Middle frontal gyrus (tissue), 1 donor: ENCODE data around the gene C12orf56.
"Not testable (repeated sequence)": the region's sequence is repeated elsewhere in the genome, so short reads cannot be mapped to it uniquely, and the experiment has no call there.

Experiments used
- DNase-seq: peaks from one replicate; pipeline ENCODE4 v3.0.0-alpha.2; 2015; ENCODE audit warnings: low spot score; ENCODE audit errors: extremely low spot score

C12orf56 gene

DNA sequence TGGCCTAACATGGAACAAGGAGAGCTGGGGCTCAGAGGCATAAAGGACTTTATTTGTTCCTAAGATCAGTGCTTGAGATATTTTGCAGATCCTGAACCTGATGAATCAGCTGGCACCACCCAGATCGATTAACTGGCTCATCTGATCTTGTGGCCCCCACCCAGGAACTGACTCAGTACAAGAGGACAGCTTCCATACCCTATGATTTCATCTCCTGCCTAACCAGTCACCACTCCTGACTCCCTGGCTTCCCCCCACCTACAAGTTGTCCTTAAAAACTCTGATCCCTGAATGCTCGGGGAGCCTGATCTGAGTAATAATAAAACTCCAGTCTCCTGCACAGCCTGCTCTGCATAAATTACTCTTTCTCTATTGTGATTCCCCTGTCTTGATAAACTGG is 5.1 kb downstream of the C12orf56 start:
- no peak for DNase-seq

DNA sequence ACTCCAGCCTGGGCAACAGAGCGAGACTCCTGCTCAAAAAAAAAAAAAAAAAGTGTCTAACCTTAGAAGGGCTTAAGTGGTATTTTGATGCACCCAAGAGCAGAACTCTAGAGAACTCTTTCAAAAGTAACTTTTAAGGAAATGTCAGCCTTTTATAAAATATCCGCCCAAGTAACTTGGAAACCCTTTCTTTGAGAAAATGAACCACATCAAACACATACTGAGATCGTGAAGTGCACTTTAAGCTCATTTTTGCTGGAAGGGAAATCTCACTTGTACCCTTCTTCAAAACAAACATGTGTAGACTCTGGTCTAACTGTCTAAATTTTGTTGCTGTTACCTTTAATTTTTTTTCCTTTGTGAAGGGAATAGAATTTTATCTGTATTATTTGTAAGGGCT is 5.5 kb downstream of the C12orf56 start:
- DNase-seq = no peak

DNA sequence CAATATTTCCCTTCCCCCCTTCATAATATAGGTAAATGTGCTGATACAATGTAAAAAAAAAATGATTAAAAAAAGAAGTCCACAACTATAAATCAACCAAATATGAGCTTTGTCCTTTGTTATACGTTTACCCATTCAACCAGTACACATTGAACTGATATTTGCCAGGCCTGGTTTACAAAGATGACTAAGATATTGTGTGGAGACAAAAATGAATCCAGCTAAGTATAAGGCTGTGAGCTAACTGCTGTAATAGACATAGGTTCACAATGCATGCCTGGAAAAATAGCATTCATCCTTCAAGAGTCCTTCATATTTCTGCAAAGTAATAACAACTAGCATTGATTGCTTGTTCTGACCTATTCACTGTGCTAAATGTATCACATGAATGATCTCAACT is 6.9 kb downstream of the C12orf56 start:
- DNase-seq = no peak

DNA sequence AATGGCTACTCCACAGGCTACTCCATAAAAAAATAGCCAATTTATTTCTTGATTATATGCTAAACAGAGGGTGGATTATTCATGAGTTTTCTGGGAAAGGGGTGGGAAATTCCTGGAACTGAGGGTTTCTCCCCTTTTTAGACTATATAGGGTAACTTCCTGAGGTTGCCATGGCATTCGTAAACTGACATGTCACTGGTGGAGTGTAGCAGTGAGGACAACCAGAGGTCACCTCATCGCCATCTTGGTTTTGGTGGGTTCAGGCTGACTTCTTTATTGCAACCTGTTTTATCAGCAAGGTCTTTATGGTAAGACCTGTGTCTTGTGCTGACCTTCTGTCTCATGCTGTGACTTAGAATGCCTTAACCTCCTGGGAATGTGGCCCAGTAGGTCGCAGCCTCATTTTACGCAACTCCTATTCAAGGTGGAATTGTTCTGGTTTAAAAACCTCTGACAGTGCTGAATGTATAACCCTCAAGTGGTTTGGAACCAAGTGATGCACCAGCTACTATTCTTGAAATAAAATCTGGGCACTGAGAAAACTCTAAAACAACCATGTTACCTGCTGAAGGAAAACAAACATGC is 27.7 kb downstream of the C12orf56 start:
- no peak for DNase-seq

DNA sequence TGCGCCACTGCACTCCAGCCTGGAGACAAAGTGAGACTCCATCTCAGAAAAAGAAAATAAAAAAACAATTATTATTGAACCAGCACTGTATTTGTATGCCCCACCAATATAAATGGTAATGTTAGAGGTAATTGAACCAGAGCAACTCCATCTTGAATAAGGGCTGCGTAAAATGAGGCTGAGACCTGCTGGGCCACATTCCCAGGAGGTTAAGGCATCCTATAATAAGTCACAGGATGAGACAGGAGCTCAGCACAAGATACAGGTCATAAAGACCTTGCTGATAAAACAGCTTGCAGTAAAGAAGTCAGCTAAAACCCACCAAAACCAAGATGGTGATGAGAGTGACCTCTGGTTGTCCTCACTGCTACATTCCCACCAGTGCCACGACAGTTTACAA is 29.4 kb downstream of the C12orf56 start:
- DNase-seq = not testable (repeated sequence)

DNA sequence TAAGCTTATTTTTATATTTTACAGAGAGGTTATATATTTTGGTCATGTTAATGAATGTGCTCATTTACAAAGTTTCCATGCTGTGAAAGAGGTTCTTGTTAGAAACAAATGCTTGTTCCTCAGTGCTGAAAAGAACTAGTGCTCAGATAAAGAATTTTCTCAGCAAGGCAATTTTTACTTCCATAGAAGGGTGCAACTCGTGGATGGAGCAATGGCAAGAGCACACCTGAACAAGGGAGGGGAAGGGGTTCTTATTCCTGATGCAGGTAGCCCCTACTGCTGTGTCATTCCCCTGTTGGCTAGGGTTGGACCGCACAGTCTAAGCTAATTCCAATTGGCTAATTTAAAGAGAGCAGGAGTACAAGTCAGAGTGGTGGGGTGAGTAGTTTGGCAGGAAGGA is 34.3 kb downstream of the C12orf56 start:
- DNase-seq = not testable (repeated sequence)

DNA sequence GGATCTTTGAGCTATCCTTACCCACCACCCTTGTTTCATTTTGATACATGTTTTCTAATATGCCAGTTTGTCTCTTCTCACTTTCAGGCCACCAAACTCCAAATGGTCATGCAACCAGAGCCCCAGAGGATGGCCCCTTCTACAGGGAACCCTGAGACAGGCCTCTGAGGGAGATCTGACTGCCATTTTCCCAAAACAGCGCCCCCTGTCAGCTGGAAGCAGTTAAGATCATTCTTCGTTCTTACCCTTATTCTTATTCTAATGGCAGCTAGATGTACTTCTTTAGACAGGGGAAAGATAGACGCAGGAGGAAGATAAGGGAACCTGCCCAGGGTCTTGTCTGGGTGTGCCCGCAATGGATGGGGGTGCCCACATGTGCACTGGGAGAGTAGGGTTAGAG is 38.4 kb downstream of the C12orf56 start:
- DNase-seq = no peak

DNA sequence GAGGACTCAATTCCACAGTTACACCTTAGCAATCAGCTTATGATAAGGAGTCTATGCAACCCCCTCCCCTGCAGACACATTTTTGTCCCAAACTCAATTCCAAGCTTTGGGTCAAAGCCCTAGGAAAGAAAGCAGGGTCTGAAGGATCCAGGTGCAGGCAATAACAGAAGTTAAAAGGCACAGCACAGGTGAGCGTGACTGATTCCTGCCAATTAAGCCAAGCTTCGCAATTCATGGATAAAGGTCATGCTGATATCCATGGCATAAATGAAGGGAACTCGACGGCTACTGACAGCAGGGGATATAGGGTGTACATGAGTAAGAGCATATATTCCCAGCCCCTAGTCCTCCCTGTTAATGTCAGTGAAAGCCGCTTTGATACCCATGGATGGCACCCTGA is 39.3 kb downstream of the C12orf56 start:
- DNase-seq = no peak

DNA sequence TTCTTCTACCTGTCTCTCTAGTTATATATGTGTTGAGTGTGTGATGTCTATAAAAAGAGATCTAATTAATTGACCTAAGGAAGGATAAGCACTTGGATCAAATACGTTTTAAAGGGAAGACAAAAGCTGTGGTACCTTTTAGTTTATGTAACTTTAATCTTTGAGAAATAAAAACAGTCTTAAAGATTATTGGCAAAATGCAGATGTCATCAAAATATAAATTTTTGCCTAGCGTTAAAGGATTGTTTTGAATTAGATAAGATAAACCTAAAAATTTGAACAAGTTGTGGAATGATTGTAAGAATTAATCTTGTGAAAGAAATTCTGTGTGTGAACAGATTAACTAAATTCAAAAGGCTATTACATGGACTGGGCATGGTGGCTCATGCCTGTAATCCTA is 42.9 kb downstream of the C12orf56 start:
- no peak for DNase-seq

DNA sequence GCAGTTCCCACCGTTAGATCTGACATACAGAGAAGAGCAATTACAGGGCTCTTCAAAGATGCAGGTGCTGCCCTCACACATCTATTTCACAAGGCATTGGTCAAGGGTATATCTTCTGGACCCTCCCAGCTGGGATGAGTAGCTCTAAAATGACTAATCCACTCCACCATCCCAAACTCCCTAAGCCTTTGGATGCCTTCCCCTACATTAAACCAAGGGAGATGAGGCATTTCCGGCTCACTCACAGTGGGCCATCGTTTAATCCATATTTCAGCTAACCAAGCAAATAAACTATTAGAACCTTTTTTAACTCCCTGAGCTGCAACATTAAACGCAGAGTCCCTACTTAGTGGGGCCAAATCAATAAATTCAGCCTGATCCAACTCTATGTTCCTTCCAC is 45.9 kb downstream of the C12orf56 start:
- DNase-seq = not testable (repeated sequence)

DNA sequence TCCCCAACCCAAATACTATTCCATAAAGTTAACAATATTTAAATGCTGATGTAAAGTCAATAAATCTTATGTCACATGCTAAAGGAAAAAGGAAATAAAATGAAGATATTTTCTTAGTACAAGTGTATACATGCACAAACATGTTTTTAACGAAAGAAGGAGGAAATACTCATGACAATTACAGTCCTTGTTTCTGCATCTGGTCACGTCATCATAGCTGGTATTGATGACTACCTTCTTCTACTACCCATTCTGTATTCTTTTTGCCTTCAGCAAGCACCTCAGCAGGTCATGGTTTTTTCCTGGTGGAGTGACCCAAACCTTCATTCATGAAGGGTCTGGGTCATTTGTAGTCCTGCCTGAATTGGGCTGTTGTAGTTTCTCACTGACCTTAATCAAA is 50.0 kb downstream of the C12orf56 start:
- not testable (repeated sequence) for DNase-seq

DNA sequence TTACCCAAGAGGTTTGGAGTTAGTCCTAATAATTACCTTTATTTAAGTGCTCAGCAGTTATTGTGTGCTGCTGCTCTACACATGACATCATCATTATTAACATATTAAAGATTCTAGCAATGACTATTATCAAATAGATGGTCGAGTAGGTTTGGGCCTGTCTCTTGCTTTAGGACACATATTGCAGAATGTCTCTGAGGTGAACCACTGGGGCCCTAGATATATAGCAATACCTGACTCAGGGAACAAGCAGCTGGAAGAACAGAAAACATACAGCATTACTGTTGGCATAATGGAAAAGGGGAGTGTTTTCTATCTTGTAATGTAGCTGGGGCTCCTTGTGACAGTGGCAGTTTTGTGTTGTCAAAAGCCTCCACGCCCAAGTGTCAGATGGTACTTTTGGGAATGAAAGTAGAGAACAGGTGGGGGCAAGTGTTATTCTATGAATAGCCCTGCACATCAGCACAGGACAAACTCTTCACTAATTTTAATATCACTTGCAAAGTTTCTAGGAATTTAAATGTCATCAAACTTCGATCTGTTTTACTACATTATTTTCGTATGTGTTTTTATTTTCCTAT is 54.6 kb downstream of the C12orf56 start:
- no peak for DNase-seq

DNA sequence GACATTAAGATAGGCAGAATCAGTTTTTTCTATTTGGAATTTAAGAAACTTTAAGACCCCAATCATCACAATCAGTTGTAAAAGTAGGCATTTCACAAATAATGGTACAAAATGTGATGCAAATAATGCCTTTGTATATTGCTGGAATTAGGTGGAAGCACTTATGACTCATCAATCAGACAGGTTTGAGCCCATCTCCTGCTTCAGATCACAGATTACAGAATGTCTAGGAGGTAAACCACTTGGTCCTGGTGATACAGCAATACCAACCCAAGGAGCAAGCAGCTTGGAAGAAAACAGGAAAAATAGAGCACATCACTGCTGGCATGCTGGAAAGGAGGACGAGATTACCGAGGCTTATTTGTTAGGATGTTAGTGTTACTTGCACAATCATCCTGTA is 57.6 kb downstream of the C12orf56 start:
- DNase-seq = no peak

DNA sequence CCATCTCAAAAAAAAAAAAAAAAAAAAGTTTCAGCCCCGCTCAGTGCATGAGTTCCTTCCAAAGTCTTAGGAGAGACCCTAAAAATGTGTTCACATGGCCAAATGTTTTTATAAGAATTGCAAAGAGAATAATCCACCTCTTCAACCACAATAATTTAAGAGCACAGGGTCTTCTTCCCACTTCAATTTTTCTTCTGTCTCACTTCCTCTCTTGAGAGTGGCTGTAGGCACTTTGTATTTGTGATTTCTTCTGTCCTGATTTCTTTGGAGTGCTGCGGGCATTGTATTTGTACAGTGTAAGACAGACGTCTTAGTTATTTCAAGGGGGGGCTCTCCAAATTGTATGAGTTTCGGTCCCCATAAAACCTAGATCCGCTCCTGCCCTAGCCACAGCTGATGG is 58.3 kb downstream of the C12orf56 start:
- no peak for DNase-seq

DNA sequence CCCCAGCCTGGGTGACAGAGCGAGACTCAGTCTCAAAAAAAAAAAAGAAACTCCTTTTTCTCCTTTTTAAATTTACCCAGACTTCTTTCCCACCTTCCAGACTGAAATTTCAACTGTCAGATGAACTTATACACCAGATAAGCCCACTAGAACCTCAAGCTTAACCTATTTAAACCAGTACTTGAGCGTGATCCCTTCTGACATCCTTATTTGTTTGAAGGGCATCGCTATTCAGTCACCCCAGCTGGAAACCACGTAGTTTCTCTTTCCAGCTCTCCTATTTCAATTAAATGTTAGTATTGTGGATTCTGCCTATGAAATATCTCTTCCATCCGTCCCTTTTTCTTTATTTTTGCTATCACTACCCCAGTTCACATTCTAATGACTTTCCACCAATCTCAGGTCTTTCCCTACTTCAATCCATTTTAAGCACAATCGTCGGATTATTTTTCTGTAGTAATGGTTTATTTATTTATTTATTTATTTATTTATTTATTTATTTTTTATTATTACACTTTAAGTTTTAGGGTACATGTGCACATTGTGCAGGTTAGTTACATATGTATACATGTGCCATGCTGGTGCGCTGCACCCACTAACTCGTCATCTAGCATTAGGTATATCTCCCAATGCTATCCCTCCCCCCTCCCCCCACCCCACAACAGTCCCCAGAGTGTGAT is 61.4 kb downstream of the C12orf56 start:
- DNase-seq = not testable (repeated sequence)

DNA sequence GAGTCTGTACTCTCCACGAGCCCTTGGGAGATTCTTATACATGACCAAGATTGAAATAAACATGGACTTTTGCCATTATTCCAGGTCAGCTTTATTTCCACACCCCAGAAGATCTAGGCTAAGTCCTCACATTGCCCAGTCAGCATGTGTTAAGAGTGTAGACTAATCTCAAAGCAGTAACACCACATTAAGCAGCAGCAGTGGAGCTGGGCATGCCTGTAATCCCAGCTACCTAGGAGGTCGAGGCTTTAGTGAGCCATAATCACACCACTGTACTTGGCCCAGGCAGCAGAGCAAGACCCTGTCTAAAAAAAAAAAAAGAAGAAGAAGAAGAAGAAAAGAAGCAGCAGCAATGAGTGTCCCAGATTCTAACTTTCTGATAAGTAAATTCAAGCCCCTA is 65.5 kb downstream of the C12orf56 start:
- DNase-seq = no peak

DNA sequence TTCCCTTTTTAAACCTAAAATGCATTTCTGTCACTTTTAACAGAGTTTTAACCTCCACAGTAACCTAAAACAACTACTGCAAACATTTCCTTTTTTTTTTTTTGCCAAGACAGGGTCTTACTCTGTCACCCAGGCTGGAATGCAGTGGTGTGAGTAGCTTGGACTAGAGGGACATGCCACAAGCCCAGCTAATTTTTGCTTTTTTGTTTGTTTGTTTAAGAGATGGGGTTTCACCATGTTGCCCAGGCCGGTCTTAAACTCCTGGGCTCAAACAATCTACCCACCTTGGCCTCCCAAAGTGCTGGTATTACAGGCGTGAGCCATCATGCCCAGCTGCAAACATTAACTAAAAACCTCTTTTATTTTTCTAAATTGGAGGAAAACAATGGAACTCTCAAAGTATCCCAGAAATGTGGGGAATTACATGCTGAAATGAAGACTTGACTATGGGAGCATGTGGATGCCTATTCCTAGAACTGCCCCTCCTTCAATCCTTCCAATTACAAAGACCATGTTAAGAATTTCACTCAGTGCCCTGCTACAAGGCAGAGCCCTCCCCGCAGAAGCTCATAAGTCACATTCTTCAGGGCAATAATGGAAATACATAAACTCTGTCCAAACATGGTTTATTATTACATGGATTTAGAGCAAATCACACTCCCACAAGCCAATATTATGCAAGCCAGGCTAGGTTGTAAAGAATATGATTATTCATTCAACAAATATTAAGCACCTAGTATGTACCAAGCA is 66.9 kb downstream of the C12orf56 start:
- DNase-seq = no peak

DNA sequence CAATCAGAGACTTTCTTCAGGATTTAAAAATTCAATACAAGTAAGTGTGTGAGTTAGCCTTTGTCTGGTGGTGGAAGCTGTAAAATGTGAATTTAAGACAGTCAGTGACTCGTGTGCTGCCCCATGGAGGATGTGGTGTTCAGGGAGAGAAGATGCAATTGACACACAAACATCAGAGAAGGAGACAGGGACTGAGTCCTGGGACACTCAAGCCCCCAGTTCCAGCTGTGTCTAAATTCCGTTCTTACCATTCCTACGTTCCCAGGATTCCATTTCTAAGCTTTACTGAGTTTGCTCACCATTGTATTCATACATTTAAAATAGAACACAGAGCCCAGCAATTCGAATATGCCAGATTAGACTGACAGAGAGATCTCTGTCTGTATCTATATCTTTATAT is 67.6 kb downstream of the C12orf56 start:
- DNase-seq = no peak

DNA sequence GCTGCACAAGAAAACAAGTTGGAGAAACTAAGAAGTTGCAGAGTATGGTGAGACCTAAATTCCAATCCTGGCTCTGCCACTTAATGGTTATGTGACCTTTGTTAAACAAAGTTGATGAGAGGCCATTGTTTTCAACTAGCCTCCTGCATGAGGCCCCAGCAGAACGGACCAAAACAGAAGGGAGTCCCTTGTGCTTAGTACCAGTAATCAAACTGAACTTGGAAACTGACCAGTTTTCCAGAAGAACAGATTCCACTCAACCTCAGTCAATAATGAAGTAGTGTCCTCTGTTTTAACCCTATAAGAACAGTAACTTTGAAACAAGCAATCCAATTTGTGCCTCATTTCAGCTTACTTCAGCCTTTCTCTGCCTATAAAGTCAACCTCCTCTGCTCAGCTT is 69.9 kb downstream of the C12orf56 start:
- no peak for DNase-seq

DNA sequence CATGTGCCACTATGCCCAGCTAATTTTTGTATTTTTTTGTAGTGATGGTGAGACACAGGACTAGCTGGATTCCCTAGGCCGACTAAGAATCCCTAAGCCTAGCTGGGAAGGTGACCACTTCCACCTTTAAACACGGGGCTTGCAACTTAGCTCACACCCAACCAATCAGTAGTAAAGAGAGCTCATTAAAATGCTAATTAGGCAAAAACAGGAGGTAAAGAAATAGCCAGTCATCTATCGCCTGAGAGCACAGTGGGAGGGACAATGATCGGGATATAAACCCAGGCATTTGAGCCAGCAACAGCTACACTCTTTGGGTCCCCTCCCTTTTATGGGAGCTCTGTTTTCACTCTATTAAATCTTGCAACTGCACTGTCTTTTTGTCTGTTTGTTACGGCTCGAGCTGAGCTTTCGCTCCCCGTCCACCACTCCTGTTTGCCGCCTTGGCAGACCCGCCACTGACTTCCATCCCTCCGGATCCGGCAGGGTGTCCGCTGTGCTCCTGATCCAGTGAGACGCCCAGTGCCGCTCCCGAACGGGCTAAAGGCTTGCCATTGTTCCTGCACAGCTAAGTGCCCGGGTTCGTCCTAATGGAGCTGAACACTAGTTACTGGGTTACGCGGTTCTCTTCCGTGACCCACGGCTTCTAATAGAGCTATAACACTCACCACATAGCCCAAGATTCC is 70.9 kb downstream of the C12orf56 start:
- DNase-seq = not testable (repeated sequence)

DNA sequence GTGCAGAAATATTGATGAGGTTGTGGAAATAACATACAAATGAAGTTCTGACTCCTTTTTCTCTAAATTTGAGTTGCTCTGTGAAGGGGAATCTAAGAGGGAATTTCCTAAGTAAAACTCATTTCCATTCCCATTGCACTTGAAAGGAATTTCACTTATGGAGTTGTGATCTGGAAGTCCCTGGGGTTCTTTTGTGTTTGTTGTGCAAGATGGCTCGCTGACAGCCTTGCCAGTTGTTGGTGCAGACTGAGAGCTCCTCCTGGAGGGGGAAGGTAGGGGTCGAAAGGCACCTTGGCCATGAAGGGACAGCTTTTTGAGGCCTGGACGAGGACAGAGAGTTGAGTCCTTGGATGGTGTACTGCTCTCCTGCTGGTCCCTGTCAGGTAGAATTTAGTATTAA is 72.0 kb downstream of the C12orf56 start:
- no peak for DNase-seq

DNA sequence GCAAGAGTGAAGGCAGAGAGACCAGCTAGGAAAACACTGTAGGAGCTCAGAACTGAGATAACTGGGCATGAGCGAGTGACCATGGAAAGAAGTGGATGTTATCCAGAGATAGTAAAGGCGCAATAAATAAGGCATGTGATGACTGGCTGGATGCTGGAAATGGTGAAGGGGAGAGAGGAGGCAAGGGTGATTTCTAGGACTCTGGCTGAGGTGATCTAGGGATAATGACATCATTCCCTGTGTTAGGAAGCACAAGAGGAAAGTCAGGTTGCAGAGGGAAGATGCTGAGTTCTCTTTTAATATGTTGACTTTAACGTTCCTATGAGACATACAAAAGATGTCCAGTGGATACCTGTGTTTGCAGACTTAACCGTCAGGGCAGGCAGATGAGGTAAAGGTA is 78.7 kb downstream of the C12orf56 start:
- no peak for DNase-seq
